AML-193 (cell line): ENCODE data around the gene TAS1R1.

Source experiments
- DNase-seq, 2 experiments: peaks; one replicate each; lab custom pipeline; 2025; lab: John Stamatoyannopoulos, UW

Gene TAS1R1

DNA sequence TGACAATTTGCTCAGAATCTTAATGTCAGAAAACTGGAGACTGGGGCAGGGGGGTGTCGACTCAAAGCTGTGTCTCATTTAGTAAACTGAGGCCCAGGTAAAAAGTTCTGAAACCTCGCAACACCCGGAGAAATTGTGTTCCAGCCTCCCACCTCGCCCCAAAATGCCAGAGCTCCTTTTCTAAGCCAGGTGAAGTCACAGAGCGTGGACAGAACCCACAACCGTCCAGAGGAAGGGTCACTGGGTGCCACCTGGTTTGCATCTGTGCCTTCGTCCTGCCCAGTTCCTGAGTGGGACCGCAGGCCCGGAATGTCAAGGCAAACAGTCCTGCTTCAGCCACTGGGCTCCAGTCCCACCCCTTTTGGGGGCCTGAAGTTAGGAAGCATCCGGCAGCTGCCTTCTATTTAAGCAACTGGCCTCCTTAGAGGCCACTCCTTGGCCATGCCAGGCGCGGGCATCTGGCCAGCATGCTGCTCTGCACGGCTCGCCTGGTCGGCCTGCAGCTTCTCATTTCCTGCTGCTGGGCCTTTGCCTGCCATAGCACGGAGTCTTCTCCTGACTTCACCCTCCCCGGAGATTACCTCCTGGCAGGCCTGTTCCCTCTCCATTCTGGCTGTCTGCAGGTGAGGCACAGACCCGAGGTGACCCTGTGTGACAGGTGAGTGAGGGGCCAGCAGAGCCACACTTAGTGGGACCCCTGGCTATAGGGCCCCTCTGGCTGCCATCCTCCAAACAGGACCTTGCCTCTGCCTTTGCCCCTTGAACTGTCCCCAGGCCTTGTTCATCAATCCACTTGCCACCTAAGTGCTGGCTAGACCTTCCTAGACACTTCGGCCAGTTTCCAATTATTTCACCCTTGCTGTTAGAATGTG is at the start of gene TAS1R1:
TAS1R1 (plus strand) TSS at position 401 of the 872 bp plus-strand sequence; CDS start at position 468, 67 bp downstream.
- no peak for DNase-seq

DNA sequence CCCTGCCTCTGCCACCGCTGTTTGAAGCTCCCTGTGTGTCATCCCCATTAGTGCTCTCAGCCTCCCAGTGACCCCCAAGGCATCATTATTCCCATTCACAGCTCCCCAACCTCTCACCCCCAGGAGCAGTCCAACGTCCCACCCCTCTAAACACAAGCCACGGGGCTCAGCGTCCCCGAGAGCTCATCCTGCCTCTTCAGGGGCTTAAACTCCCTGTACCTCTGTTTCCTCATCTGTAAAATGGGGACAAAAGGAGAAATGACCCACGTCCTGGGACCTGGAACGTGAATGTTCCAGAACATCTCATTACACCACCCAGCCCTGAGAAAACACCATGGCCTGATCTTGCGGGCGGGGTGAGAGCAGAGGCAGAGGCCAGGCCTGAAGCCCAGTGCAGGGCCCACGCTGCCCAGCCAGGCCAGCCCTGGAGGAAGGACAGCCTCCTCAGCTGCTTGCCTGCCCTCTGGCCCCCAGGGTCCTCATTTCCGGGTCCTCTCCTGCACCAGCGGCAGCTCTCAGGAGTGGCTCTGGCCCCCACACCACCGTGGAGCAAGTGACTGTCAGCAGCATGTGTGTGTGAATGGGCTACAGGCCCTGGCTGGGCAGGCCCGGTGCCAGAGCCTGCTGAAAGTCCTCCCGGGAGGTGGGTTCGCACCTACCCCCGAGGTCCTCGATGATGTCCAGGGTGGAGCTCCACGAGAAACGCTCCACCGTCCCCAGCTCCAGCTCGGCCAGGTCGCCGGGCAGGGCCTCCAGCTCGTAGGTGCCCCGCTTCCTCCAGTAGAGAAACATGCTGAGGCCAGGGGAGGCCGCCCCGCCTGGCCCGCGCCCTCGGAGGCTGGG is 49.5 kb upstream of the TAS1R1 start:
- DNase-seq, result no peak

DNA sequence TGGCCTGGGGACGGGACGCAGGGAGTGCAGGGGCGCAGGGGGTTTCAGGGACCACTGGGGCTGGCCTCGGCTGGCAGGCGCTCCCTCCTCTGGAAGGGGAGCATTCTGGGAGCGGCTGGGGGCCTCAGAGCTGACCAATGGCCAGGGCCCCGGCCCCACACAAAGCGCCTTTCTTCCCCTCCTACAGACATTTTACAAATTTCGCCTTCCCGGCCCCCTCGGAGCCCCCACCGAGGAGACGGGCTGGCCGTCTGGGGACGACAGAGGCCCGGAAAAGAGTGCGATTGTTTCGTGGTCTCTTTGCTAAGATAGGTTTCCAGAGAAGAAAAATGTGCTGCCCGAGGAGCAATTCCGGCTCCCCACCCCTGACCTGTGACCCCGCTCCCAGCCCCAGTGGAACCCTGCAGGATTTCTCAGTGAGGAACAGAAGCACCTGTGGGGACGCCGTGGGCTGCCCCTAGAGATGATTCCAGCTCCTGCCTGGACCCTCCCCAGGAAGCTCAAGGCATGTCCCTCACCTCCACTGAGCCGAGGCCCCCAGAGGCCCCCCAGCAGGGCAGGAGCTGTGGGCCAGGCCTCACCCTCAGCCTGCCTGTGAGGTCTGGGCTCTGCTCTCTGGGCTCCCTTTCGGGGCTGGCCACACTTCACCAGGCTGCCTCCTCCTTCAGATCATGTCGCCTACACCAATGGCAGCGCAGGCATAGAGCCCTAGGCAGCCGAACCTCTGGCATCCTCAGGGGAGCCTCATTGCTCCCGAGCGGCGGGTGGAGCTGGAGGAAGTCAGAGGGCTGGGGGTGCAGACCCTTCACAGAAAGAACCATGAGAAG is 48.7 kb upstream of the TAS1R1 start:
- no peak for DNase-seq

DNA sequence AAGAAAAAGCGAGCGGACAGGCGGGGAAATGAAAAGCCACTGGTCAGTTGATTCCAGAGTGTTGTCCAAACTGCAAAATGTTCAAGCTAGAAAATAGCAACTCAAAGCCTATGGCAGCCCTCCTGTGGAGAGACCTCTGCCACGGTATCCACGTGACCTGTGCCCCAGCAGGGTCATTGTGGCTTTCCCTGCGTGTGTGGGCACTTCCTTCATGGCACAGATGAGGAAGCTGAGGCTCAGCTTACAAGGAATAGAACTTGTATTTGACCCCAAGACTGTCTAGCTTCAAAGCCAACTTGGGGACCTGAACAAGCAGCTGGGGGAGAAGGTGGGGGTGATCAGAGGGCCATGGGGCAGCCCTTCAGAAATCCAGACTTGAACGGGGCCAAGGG is 48.1 kb upstream of the TAS1R1 start:
- peak; percentile 22 to 28 for DNase-seq

DNA sequence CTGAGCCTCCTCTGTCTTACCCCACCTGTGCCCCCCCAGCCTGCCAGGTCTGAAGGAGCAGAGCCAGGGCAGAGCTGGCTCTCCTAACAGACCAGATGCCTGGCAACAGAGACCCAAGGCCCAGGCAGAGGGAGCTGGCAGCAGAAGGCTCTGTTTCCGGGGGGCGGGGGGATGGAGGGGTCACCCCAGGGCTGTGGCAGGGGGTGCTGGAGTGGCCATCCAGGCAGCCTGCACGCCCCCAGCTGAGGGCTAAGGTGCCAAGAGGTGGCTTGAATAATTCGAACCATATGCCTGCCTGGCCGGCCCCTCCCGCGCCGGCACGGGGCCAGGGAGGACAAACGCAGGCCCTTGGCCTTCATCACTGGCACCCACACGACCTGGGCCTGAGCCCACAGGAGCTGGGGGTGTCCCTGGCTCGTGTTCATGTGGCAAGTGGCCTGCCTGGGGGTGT is 47.6 kb upstream of the TAS1R1 start:
- DNase-seq, result no peak

DNA sequence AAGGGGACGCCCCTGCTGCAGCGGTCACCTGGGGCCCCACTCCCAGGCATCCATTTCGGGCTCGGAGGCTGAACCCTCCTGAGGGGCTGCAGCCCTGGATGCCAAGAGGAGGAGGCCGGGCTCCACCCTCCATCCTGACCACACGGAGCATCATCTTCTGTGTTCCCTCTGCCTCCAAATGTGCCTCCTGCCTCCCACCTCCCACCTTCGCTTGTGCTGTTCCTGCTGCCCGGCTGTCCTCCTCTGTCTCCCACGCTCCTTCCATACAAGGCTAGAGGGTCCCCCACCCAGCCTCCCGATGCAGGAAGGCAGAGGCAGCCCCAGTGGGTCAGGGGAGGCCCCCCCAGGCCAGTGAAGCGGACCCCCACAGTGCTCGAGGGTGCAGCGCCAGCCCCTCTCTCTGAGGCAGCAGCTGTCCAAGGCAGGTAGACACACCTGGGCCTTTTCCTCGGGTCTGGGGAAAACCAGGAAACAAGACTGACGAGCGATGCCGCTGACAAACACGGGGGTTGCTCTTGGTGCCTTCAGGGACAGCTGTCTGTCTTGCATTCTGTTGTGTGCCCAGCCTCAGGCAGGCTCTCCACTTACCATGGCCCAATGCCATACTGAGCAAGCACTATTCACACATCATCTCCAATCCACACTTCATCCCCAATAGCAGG is 46.8 kb upstream of the TAS1R1 start:
- no peak for DNase-seq

DNA sequence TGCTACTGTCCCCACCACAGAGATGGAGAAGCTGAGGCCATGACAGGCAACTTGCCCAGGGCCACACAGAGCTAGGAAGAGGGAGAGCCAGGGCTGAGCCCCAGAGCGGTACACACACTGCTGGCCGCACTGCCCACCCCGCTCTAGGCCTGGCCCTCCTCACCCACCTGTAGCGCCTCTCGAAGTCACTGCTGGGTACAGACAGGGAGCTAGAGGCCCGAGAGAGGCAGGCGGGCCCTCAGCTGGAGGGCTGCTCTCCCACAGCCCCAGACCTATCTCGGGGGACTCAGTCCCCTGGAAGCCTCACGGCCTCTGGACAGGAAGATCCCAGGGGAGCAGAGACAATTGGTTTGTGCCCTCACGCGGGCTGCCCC is 46.3 kb upstream of the TAS1R1 start:
- no peak for DNase-seq

DNA sequence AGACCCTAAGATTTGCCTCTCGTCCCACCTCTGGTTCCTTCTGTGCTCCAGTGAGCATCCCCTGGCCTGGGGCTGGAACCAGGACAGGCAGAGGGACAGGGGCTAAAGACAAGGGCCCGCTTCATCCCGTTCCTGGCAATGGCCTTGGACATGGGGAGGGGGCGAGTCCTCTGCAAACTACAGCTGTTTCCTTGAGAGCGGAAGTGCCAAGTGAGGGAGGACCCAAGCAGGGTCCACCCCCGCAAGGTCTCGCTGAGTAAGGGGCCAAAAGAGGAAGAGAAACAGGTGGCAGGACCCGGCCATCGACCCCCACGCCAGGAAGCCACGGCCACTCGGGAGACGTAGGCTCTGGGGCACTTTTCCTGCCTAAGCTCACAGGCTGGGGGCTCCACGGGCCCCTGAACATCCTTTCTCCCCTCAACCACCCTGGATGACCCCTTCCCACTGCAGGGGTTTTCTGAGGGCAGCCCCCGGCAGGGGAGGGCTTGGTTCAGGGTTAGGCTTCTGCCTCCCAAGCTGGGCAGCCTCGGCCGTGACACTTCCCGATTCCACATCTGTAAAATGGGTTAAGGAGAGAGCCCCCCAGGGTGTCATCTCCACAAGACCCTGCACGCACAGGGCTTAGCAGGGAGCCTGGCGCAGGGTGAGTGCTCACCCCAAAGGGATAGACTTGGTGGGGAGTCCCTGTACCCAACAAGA is 45.7 kb upstream of the TAS1R1 start:
- DNase-seq, result no peak

DNA sequence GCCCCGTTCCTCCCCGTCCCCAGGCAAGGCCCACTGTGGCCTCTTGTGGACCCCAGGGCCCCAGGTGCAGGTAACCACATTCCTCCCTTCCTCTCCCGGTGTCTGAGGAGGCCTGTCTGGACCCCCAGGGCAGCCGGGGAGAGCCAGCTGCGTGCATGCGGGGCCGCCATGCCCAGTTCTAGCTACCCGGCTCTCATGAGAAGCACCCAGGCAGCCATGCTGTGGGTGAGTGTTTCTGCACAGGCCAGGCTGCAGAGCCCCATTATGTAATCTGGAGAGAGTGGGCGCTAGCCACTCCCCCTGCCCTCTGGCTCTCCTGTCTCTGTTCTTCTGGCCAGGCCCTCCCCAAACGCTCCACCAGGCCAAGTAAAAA is 45.2 kb upstream of the TAS1R1 start:
- no peak for DNase-seq

DNA sequence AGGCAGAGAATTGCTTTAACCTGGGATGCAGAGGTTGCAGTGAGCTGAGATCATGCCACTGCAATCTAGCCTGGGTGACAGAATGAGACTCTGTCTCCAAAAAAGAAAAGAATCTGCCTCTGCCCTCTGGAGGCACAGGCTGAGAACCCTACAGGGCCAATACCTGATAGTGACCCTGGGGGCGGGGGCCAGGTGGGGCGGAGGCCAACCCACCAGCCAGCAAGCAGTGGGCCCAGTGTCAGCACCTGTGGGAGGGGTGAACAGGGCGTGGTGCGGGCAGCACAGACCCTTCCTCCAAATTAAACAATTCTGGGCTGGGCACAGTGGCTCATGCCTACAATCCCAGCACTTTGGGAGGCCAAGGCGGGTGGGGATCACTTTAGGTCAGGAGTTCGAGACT is 44.6 kb upstream of the TAS1R1 start:
- no peak for DNase-seq

DNA sequence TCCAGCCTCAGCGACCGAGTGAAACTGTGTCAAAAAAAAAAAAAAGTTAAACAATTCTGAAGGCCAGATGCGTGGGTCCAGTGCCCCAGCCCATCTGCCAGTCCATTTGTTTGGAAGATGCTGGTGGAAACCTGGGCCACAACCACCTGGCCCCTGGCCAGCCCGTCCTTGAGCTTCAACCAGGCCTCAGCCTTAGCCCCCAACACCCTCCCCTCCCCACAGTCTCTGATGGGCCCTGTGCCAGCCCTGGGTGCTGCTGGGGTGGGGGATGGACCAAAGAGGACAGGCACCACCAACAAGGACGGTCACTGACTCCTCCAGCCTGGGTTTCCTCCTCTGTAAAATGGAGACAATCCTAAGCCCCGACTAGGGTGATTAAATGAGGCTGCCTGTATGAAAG is 44.1 kb upstream of the TAS1R1 start:
- DNase-seq, result no peak

DNA sequence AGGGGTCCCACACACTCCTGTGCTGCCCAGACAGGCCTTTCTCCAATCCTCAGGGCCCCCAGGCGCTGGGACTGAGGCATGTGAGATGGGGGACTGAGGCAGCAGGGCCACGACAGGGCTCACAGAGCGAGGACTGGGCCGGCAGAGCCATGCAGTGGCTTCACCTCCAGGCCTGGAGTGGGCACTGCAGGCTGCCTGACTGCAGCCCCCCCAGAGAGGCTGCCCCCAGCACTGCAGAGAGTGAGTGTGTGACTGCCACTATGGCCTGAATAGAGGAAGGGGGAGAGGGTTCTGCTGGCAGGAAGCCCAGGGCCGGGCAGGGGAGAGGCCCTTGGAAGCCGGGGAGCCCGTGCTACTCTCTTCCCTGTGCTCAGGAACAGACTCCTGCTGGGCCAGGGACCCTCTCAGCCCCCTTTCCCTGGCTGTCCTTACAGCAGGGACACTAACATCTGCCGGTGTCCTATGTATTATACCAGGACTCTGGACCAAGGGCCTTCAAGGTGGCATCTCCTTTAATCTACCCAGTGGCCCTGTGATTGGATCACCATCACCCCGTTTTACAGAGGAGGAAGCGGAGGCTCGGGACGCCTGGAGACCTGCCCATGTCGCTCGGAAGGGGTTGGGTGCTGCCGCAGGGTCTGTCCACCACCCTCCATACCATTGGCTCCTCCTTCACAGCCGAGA is 43.4 kb upstream of the TAS1R1 start:
- DNase-seq, result no peak

DNA sequence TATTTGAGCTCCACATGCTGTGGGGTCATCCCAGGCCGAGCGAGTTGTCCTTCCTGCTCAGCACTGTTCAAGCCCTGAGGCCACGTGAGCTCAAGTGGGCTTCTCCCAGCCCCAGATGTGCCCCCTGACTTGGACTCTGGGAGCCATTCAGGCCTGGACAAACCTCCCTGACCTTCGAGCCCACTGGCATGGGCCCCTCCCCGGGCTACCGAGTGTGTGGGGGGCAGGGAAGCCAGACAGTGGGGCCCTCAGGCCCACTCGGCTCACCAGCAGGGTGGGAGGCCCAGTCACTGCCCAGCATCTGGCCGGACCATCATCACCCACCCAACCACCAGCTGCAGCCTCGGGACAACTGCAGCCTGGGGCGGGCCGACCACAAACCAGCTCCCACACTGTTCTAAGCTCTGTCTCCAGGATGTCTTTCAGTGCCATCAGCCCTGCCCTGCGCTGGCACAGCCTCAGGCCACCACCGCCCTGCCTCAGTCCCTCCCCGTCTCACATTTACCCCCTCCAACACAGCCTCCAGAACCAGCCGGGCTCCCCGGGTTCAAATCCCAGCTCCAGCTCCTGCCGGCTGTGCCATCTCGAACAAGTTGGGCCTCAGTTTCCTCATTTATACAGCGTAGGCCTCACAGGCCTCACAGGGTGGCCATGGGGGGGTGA is 42.7 kb upstream of the TAS1R1 start:
- no peak for DNase-seq

DNA sequence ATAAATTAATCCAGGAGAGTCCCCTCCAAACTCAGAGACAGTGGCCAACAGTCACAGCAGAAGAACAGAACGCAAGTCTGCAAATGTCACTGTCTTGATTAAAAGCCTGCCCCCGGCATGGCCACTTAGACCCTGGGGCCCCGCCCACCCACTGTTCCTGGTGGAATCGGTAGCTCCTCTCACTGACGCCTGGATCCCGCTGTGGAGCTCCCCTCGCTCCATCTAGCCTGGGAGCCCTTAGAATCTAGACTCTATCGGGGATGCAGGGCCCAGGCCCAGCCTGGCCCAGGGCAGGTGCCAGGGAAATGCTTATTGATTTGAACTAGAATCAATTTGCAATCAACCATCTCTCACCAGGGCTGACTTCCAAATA is 42.2 kb upstream of the TAS1R1 start:
- DNase-seq, result no peak

DNA sequence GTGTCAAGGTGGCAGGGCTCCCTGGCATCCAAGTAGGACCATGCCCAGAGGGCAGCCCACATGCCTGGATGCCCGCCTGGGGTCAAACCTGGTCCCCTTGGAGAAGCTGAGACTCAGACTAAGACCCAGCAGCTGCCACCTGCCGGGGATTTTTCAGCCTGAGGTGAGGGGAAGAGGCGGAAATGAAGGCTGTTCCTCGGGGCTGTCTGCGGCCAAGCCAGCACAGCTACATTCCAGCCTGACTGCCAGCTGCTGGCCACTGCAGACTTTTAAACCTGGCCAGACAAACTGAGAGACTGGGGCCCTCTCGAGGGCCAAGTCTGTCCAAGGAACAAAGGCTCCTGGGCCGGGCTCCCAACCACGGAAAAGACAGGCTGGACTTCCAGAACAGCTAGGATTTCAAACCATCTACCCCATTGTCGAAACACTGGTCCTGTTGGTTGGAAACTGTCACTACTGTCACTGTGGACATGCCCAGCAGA is 41.7 kb upstream of the TAS1R1 start:
- no peak for DNase-seq

DNA sequence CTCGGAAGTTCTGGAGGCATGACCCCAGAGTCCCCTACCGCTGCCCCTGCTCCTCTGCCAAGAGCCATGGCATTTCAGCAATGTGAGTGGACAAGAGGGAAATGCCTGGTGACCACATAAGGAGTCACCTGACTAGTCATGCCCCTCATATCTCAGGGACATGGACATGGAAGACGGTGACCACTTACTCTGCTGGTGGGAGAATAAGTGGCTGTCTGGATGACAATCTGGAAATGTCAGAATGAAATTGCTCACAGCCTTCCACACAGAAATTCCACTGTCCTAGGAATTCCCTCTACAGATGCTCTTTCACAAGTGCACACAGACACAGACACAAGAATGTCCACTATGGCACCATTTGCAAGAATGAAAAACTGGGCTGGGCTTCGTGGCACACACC is 39.3 kb upstream of the TAS1R1 start:
- DNase-seq, result no peak

DNA sequence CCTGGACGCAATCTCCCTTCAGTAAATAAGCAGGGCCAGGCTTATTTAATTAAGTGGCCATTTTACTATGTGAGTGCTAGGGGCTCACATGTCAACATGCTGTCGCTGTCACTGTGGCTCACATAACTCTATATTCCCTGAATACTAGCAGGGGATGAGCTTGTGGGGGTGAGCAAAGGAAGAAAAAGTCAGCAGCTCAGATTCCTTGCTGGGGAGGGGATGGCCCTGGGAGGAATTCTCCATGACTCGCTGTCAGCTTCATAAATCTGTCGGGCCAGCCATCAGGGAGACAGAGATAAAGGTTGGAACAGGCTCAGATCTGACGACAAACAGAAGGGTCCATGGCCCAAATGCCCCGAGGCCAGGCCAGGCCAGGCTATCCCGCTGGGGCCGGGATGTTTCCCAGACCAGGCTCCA is 37.7 kb upstream of the TAS1R1 start:
- DNase-seq, result no peak

DNA sequence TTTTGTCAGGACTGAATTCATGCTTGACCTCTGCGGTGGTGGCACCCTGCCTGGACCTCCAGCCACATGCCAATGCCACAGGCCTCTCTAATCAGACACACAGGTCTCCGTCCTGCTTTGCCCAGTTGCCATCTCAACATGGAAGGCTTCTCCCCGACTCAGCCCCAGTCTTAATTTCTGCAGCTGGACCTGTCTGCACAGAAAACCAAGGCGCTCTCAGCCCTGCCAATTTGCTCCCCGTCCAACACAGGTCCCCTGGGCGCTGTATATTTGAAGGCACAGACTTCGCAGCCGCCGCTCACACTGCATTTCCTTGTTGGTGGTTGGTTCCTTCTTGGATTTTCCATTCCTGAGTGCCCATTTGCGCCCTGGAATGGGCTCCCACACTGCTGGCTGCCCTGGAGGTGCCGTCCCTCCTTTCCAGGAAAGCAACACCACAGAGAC is 35.6 kb upstream of the TAS1R1 start:
- no peak for DNase-seq

DNA sequence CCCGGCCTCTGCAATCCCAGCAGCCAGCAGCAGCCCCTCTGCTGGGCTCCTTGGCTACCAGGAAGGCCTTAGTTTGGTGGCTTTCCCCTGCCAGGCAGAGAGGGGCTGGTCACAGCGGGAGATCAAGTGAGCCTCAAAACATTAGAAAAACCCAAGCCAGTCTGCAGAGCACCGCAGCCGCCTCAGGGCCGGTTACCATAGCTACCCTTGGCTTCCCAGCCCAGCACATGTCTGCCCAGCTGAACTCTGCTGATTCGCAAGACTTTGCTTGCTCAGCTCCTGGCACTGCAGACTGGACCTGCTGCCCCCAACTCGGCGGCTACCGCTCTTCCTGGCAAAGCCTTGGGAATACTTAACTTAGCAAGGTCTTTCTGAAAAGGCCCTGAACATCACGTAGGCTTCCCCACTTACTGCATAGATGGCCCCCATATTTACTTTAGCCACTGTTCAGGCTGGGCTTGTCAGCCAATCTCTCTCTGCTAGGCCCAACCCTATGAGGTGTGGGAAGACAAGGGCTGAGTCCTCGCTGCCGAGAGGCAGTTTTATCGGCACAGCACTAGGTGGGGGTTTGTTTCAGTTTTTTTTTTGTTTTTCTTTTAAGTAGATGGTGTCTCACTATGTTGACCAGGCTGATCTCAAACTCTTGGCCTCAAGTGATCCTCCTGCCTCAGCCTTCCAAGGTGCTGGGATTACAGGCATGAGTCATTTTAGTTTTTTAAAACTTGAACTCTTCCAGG is 35.0 kb upstream of the TAS1R1 start:
- no peak for DNase-seq
